GM10847 (cell line): ENCODE data around the gene EMP3.

Experiments
- POLR2A ChIP-seq: IDR thresholded peaks from 2 replicates; pipeline ENCODE4 v1.6.1; 2011; ENCODE audit not compliant: insufficient read length; ENCODE audit errors: extremely low read depth

The EMP3 gene

DNA sequence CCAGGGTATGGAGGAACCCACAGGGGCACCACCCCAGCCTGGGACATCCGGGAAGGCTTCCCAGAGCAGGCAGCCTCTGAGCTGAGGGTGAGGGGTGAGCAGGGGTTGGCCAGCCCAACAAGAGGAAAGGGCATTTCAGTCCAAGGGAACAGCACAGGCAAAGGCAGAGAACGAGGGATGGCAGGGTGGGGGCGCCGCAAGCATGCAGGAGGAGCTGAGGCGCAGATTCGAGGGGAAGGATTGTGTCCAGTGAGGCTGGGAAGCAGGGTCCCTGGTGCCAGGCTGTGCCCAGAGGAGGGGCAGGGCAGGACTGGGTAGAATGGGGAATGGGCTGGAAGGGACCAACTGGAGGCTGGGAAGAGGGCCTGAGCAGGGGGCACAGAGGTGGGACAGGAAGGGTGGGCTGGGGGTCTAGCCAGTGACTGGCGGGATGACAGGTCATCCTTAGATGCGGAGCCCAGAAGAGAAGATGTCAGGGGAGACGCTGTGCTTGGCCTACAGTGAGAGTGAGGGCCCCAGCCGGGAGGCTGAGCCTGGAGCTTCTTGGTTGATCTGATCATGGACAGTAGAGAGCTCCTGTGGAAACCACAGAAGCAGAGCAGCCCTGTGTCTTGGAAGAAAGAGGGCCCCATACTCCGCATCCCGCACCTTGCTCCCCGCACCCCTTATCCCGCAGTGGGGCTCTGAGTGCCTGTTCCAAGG lies 13.6 kb downstream of the EMP3 start:
- no peak for TF ChIP-seq POLR2A

DNA sequence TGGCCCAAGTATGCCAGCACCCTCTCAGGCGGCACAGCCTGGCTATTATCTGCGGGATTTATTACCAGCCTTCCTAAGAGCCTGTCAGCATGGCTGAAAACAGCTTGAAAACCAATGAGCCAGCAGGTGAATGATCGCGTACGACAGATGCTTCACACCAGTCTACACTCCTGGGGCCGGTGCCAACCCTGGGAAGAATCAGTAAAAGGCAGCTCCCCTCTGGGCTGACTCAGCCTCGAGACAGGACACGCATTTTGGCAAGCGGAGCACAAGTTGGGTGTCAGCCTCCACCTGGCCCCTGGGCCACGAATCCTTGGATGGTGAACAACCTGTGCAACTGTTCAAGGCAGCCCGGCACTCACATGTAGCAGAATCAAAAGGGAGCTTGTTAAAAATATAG lies 15.6 kb downstream of the EMP3 start:
- no peak for TF ChIP-seq POLR2A

DNA sequence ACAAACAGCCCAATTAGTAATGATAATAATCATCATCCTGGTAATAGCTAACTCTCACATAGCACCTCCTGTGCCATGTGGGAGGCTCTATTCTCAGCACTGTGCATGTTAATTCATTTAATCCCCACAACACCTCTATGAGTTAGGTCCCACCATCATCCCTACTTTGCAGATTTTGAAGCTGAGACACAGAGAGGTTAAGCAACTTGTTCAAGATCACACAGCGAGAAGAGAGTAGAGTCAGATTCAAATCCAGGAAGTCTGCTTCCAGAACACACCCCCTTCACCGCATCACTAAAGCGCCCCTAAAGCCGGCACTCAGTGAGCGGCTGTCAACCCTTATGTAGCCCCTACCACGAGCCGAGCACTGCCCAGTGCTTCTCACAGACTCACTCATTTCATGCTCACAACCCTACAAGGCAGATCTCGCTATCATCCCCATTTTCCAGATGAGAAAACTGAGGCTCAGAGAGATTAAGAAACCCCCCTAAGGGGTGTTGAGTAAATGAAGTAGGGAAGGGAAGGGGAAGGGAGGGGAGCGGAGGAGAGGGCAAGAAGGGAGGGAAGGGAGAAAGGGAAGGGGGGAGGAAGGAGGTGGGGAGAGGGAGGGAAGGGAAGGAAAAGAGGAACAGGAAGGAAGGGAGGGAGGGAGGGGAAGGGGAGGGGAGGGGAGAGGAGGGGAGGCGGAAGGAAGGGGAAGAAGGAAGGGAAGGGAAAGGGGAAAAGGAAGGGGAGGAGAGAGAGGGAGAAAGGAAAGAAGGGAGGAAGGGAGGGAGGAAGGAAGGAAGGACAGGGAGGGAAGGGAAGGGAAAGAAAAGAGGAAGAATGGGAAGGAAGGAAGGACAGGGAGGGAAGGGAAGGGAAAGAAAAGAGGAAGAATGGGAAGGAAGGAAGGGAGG lies 16.4 kb downstream of the EMP3 start:
- no peak for TF ChIP-seq POLR2A

DNA sequence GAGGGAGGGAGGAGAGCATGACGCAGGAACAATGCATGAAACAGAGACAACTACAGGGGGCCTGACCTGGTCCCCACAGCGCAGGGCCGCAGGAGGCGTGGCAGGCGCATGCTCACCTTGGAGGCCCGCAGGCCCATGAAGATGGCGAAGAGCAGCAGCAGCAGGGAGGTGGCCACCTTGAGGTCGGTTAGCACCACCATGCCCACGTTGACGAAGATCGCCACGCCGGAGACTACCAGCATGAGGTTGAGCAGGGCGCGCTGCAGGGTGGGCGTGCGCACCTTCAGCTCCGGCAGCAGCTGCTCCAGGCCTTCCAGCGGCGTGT lies 17.0 kb downstream of the EMP3 start:
- no peak for TF ChIP-seq POLR2A

DNA sequence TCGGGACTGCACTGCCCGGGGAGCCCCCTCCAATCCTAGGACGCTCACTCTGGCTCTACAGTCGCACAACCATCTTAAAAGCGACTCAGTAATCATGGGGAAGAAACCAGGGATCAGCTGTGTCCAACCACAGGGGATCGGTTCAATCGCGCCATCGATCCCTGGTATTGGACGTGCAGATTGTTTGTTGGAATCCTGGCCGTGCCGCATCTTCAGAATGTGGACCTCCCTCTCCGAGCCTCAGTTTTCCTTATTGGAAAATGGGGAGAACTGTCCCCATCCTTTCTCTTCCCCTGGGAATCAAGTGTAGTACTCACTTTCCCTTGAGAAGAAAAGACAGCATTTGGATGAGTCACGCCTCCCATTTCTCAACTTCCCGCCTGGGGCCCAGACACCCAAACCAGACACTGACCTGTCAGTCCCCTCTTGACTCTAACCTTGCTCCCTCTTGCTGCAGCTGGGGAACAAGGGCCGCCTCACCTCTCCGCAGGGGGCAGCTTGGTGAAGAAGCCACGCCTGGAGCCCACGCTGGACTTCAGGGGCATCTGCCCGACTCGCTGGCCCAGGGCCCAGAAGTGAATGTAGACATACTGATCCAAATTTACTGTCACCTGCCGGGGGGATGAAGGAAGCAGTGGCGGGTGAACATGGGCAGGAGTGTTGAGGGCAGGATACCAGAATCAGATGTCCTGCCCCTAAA lies 17.6 kb downstream of the EMP3 start:
- TF ChIP-seq POLR2A, result no peak

DNA sequence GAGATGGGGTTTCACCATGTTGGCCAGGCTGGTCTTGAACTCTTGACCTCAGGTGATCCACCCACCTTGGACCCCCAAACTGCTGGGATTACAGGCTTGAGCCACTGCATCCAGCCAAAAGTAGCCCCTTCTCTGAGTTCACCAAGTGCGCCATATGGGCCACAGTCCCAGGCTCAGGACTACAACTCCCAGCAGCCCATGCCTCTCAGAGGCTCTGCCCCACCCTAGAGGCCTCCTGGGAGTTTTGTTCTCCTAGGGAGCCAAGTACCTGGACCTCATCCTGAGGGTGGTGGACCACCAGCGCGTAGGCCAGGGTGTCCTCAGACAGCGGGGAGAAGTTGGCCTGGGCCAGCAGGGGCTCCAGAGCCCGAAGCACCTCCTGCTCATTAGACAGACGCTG lies 19.5 kb downstream of the EMP3 start:
- TF ChIP-seq POLR2A, result no peak

DNA sequence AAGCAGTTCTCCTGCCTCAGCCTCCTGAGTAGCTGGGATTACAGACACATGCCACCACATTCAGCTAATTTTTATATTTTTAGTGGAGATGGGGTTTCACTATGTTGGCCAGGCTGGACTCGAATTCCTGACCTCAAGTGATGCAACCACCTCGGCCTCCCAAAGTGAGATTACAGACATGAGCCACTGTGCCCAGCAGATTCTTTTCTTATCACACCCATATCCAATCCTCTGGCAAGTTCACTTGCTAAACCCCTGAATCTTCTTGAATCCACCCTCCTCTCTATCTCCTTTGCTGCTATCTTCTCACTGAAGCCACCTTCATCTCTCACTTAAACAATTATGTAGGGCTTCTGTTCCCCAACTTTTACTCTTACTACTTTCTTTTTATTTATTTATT lies 20.8 kb downstream of the EMP3 start:
- no peak for TF ChIP-seq POLR2A

DNA sequence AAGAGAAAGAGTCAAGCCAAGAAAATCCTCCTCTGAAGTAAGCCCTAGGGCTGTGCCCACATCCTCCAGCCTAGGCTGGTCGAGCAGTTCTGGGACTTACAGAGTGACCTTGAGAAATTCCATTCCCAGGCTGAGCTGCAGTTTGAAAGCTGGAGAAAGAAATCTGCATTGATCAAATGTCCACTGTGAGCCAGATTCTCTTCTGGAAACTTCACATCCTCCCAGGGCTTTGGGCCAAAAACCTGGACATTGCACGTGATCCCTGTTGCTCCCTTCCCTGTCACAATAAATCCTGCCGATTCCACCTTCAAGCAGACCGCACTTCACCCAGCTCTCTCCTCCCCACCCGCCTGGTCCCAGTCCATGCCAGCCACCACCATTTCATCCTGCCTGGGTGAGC lies 22.7 kb downstream of the EMP3 start:
- no peak for TF ChIP-seq POLR2A

DNA sequence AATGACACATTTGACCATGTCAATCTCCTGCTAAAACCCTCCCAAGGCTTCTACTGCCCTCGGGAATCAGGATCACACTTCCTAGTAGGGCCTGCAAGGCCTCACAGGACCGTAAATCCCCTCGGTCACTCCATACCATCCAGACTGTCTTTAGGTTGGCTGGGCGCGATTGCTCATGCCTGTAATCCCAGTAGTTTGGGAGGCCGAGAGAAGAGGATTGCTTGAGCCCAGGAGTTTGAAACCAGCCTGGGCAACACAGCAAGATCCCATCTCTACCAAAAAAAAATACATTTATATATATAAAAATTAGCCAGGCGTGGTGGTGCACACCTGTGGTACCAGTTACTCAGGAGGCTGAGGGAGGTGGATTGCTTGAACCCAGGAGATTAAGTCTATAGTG lies 23.4 kb downstream of the EMP3 start:
- TF ChIP-seq POLR2A, result no peak

DNA sequence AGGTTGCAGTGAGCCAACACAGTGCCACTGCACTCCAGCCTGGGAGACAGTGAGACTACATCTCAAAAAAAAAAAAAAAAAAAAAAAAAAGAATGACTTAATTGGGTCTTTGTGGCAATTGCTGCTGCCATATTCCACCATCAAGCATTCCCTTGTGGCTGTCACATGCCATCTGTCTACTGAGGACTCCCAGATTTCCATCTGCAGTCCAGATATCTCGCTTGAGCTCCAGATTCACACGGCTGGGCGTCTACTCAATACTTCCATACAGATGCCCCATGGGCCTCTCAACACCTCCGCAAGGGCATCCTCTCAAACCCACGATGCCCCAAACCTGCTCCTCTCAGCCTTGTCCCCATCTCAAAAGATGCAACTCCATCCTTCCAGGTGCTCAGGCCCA lies 25.5 kb downstream of the EMP3 start:
- TF ChIP-seq POLR2A, result no peak

DNA sequence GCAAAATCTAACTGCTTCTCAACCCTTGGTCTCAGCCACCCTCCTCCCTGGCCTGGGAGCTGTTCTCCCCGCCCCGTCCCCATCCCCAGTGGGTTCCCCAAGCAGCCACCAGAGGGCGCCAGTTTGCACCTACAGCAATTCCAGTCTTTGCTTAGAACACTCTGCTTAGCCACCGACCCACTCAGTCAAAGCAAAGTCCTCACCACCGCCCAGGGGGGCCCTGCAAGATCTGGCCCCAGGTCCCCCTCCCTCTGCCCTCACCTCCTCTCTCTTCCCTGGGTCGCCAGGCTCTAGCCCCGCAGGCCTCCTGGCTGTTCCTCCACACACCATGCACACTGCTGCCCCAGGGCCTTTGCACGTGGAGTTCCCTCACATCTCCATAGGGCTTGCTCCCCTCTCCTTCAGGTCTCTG lies 26.0 kb downstream of the EMP3 start:
- no peak for TF ChIP-seq POLR2A

DNA sequence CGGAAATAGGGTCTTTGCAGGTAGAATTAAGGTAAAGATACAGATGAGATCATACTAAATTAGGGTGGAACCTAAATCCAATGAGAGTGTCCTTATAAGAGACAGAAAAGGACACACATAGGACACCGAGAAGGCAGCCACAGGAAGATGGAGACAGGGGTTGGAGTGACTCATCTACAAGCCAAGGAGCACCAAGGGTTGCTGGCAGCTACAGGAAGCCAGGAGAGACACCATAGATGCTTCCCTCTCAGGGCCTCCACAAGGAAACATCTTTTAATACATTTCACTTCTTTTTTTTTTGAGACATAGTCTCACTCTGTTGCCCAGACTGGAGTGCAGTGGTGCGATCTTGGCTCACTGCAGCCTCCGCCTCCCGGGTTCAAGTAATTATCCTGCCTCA lies 28.3 kb downstream of the EMP3 start:
- TF ChIP-seq POLR2A, result no peak

DNA sequence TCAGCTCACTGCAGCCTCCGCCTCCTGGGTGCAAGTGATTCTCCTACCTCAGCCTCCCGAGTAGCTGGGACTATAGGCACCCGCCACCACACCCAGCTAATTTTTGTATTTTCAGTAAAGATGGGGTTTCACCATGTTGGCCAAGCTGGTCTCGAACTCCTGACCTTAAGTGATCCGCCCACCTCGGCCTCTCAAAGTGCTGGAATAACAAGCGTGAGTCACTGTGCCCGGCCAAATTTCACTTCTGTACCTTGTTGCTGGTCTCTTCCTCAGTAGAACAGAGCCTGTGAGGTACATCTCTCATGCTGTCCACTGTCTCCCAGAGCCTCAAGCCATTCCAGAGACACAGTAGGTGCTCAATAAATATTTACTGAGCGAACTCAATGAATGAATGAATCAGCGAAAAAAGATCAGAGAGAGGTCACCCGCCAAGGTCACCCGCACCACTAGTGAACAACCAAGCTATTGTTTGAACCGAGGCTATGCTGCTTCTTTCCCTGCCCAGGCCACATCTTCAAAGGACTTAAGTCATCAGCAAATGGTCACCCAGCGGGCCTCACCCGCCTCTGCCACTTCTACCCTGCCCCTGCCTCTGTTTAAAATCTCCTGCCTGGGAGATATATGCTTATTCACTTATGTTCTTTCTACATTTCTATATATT lies 29.1 kb downstream of the EMP3 start:
- no peak for TF ChIP-seq POLR2A

DNA sequence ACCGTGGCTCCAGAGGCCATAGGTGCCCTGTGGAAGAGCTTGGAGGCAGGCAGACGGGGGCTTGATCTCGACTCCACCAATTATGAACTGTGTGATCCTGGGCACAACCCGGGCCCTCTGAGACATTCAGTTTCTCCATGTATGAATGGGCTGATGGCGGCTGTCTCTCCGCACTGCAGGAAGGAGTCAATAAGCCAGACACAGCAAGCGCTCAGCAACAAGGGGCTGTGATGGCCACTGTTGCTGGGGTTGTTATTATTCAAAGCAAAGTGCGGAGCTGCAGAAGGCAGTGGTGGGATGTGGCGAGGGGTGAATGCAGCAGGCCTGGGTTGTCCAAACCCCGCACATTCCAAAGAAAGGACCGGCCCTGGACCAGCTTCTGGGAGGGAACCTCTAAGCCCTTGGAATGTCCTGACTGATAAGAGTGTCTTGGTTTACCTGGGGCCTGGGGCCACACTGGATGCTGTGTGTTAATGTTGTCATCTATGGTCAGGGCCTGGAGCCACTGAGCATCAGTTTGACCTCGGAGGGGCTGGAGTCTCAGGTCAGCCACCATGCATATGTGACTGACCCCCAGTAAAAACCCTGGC lies 30.1 kb downstream of the EMP3 start:
- no peak for TF ChIP-seq POLR2A

DNA sequence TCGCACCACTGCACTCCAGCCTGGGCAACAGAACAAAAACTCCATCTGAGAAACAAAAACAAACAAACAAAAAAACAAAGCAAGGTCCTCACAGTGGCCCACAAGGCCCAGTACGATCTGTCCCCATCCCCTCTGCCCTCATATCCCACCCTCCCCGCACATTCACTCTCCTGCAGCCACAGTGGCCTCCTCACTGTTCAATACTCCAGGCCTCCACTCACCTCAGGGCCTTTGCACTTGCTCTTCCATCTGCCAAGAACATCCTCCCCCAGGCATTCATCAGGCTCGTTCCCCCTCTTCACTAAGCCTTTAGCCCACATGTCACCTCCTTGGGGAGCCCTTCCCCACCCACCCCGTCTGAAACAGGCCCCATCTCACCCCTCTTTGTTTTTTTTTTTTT lies 33.8 kb downstream of the EMP3 start:
- TF ChIP-seq POLR2A, result no peak
